Stimulated activated CD8-positive, alpha-beta memory T cell treated with anti-CD3 and anti-CD28 coated beads, Interleukin-15, amount 100 ng/mL, for 48 hours (primary cell): Measurements from ENCODE around the gene GANAB.
"Not testable (repeated sequence)": the region's sequence is repeated elsewhere in the genome, so short reads cannot be mapped to it uniquely, and the experiment has no call there.

Experiments
- DNase-seq, 2 donors: peaks; one replicate each; pipeline ENCODE4 v3.0.0-alpha.2; 2020; ENCODE audit warnings: low read depth in 2 of 2

Gene GANAB

GRCh38 chr11:62601372-62602140 lies 44.9 kb downstream of the GANAB start, which contains the start of gene MTA2:
Gene MTA2 (minus strand): TSS chr11:62601865. CDS start chr11:62601450, 415 bp downstream.
- peak; percentile 99 for DNase-seq

GRCh38 chr11:62601122-62601371 lies 45.4 kb downstream of the GANAB start:
- peak in 1 of 2 donors; percentile 28 for DNase-seq

GRCh38 chr11:62600367-62601121 lies 45.9 kb downstream of the GANAB start:
- DNase-seq = no peak

DNA sequence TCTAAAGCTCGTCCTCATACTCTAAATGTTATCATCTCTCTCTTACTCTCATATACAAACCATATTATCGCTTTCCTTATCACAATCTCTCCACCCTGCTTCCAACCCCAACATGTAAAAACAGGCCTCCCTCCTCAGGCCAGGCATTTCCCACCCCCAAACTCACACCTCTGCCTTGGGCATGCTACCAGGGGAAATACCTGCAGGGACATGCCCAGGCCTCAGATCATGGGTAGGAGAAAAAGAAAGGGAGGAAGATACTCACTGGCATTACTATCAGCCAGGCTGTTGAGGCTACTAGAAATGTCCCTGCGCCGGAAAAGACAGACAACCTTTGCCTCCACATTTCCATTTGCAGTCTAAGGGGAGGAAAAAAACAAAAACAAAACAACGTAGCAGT lies 46.5 kb downstream of the GANAB start:
- DNase-seq = no peak

DNA sequence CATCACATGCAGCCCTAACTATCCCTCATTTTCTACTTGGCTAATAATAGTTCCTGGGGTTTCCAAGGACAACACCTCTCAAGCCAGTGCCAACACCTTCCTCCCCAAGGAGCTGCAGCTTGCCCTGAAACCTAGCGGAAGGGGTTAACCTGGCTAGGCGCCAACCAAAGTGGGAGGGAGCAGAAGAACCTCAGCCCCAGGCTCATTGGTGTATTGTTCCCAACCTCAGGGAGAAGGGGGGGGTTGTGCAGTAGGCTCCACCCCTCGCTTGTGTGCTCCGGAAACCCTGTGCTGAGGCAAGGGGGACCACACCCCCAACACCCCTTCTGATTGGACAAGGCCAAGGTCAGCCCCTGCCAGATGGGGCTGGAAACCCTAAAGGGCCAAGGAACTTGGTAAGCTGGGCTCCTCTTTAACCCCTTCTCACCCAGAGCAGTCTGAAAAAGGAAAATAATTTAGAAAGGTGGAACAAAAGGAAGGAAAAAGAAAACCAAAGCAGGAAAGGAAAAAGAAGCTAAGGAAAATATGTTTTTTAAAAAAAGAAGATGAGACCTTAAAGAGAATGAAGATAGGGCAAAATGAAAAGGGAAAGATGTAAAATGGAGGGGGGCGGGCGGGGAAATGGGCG lies 47.2 kb downstream of the GANAB start:
- DNase-seq = peak; percentile 94 to 96

- no peak for DNase-seq
Observed at GRCh38 chr11:62595124-62595523, 51.3 kb downstream of the GANAB start.

GRCh38 chr11:62593434-62594044 lies 52.9 kb downstream of the GANAB start:
- peak; percentile 57 to 58 for DNase-seq

DNA sequence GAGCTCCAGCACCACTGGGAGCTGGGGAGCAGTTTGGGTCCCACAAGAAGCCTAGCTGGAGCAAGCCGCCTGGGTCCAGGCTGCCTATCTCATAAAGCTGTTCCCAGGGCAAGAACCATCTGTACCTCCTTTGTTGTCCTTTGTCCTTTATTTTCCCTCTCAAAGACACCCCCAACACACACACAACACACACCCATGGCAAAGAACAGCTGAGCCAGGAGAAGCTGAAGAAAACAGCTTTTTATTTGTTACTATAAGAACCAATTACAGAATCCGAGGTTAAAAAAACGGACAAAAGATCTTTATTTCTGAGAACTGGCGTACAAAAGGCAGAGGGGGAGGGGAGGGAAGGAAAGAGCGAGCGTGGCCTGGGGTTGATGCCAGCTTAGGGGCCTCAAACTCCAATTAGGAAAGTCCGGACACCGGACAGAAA lies 53.4 kb downstream of the GANAB start:
- DNase-seq = no peak

GRCh38 chr11:62592146-62592815 lies 54.1 kb downstream of the GANAB start:
- no peak for DNase-seq

DNA sequence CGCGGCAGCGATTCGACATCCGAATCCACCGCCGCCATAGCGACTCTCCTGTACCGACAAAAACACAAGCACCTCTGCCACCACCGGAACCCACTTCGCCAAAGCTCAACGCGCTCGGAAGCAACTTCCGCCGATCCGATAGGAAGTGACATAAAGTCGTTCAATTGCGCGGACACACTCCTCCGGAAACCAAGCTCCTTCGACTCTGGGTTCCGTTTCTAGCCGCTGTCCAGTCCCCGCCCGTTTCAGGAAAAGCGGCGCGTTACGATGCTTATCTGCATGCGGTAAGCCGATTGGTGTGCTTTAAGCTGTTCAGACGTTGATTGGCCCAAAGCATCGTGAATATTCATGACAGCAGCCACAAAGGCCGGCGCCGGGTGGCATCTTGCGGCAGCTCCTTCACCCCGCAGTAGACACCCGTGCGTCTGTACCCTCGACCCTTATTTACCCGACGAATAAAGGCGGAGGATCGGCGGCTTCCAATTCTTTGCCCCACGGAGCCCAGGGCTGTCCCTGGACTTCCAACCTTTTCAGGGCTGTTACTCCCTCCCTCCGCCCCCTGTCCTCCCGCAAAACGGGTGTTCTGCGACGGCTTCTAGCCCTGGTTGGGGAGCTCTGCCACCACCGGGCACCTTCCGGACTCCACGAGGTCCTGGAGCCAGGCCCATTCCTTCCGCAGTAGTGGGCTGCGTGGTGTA lies 54.8 kb downstream of the GANAB start, which contains the start of gene TUT1:
TUT1 (minus strand) TSS at position 76 of the 698 bp plus-strand sequence; CDS start at position 38, 38 bp downstream.
- peak; percentile 90 to 92 for DNase-seq

GRCh38 chr11:62588966-62589637 lies 57.3 kb downstream of the GANAB start:
- DNase-seq = no peak

DNA sequence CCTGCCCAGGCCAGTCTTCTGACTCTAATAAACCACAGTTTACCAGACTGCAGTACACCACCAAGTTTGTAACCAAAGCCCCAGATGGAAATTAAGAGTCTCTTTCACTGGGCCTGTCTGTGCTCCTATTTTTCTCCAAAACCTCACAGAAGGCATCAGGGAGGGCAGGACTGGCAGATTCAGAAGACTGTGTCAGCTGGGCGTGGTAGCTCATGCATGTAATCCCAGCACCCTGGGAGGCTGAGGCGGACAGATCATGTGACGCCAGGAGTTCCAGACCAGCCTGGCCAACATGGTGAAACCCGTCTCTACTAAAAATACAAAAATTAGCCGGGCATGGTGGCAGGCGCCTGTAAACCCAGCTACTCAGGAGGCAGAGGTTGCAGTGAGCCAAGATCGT lies 61.1 kb downstream of the GANAB start:
- not testable (repeated sequence) for DNase-seq

DNA sequence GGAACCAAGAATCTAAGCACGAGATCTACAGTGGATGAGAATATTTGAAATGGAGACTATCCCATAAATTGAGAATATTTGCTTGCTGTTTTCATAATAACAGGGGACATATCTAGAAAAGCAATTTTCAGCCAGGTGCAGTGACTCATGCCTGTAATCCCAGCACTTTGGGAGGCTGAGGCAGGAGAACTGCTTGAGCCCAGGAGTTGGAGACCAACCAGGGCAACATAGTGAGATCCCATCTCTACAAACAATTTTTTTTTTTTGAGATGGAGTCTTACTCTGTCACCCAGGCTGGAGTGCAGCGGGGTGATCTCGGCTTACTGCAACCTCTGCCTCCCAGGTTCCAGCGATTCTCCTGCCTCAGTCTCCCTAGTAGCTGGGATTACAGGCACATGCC lies 64.7 kb downstream of the GANAB start:
- DNase-seq = not testable (repeated sequence)

DNA sequence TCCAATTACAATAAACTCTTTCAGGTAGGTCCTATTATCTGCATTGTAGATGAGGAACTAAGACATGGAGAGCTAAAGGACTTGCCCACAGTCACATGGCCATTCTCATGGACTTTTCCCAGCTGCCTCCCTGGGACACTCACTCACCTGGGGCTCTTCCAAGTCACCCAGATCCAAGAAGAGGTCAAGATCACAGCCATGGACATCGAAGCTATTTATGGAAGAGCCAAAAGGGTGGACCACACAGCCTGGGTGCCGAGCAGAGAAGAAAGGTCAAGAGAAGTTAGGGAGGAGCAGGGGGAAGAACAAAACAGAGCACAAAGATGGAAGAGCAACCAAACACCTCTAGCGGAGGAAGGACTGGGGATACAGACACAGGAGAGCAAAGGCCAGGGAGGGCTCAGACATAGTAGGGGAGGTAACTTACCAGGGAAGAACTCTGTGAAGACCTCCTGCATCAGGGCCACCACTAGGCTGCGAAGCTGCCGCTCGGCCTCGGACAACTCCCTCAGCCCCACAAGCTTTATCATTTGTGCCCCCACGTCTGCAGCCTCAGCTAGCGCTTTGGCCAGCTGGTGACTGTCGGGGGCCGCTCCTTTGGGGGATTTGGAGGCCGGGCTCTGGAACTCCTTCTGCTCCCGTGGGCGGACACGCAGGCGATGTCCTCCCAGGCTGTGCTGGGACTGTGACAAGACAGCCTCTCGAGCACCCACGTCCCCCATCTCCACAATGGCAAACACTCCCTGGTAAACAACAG lies 65.3 kb downstream of the GANAB start:
- DNase-seq = no peak

DNA sequence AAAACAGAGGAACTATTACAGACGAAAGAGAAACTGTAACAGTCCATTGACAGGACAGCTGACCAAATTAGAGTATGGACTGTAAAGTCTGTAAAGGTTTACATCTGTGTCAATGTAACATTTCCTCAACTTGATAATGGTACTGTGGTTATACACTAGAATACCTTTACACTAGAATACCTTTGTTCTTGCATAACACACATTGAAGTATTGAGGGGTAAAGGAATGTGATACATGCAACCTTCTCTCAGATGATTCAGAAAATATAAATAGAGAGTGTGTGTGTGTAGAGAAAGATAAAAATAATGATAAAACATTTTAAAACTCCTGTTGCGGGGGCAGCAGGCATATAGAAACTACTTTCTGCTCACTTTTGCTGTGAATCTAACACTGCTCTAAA lies 67.2 kb downstream of the GANAB start:
- no peak for DNase-seq

DNA sequence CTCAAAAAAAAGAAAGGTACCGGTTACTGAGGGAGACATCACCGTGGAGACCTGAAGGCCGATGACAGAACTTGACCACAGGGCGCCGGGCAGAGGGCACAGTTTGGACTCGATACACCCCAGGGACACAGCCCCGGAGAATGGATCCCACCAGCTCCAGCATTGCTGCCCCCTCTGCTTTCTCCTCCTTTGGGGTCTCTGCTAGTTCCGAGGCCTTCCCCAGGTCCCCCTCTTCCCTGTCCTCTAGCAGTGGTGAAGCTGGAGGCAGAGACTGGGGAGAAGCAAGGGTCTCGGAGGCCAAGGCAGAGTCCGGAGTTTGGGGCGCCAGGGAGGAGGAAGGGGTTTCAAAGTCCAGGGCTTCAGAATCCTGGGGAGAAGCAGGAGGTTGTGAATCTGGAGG lies 67.9 kb downstream of the GANAB start:
- DNase-seq = no peak

DNA sequence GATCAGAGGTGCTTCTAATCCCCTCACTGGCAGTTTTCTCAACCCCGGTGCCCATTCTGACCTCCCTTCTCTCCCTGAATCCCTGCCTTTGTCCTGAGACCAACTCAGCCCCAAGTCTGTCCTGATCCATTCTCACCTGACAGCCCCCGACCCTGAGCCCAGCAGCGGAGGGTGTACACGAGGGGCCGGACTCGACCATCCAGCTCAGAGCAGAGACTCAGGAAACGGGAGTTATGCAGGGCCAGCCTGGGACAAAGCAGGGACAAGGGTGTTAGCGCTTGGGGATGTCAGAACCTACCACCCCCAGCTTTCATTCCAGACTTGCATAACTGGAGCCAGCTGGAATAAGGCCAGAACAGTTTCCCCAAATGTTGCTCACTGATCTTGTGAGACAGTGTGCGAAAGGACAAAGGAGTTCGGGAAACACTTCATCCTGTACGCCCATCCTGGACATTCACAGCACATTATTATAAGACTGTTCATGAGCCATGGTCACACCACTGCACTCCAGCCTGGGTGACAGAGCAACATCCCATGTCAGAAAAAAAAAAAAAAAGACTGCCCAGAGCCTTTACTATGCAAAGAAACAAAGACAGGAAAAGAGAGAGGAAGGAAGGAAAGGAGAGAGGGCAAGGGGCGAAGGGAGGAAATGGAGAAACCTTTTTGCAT lies 69.2 kb downstream of the GANAB start:
- DNase-seq = no peak

- DNase-seq = no peak
Observed at GRCh38 chr11:62575837-62576236, 70.6 kb downstream of the GANAB start.

DNA sequence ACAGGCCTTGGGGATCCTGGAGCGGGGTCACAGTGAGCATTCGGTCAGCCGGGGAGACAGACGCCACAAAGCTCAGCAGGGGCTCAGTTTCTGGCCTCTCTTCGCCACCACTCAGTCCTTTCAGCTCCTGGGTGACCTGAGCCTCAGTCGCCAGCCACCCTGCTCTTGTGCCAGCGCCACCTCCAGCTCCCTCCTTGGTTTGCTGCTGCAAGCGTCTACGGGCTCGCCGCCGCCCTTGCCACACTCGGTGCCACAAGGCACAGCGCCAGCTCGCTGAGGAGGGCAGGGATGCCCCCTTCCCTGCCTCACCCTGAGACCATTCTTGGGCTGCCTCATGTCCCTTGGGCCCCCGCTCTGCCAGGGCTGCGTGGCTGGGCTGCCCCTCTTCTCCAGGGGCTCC lies 71.3 kb downstream of the GANAB start:
- DNase-seq = no peak
